ENCODE data around the gene SH3D21.

SH3D21 gene

GRCh38 chr1:36355811-36356210, 49.6 kb downstream of the SH3D21 start:
- no peak for DNase-seq (ENCODE audit: low read depth in 2 of 2, low spot score in 1 of 2)

GRCh38 chr1:36358514-36359084, 52.4 kb downstream of the SH3D21 start:
- no peak for DNase-seq (ENCODE audit: low read depth in 2 of 2, low spot score in 1 of 2)

- DNase-seq (ENCODE audit: low read depth in 2 of 2, low spot score in 1 of 2) = no peak
Observed at GRCh38 chr1:36359383-36359782, 53.2 kb downstream of the SH3D21 start.

GRCh38 chr1:36359911-36360550, 53.9 kb downstream of the SH3D21 start:
- DNase-seq (ENCODE audit: low read depth in 2 of 2, low spot score in 1 of 2) = no peak

GRCh38 chr1:36365381-36365780, 59.2 kb downstream of the SH3D21 start:
- DNase-seq (ENCODE audit: low read depth in 2 of 2, low spot score in 1 of 2) = no peak

GRCh38 chr1:36366091-36366661, 60.0 kb downstream of the SH3D21 start:
- no peak for DNase-seq (ENCODE audit: low read depth in 2 of 2, low spot score in 1 of 2)

GRCh38 chr1:36367066-36367465, 60.9 kb downstream of the SH3D21 start:
- no peak for DNase-seq (ENCODE audit: low read depth in 2 of 2, low spot score in 1 of 2)

- DNase-seq (ENCODE audit: low read depth in 2 of 2, low spot score in 1 of 2) = no peak
Observed at GRCh38 chr1:36367798-36368197, 61.6 kb downstream of the SH3D21 start.

GRCh38 chr1:36369061-36369861, 63.1 kb downstream of the SH3D21 start:
- peak; percentile 64 to 78 for DNase-seq (ENCODE audit: low read depth in 2 of 2, low spot score in 1 of 2)
